ENCODE results near the gene ZKSCAN4.
A peak's percentile ranks its signal among the peaks of the same experiment; 100 is the strongest.

DNA sequence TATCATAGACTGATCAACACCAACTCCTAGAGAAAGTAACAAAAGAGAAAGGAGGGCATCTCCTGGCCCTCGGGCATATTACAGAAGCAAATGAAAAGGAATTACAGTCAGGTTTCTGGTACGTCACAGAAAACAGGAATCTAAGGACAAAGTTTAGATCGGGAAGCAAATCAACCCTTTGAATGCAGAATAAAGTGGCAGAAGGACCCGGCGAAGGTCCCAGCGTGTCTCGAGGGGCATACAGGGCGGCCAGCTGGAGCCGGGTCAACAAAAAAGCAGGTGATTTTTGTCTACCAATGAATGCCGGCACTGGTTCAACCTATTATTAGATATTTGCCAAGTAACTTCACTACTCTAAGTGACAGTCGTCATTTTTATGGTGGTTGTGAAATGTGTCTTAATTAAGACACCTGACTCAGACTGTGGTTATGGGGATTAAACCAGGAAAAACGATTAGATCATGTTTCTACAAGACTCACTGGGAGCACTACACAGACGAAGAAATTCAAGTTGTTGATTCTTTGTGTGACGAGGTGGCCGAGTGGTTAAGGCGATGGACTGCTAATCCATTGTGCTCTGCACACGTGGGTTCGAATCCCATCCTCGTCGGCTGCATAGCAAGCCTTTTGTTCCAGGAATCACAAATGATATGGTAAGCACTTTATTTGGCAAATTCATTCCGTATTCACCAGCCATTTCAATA is 39.4 kb downstream of the ZKSCAN4 start:
- TF ChIP-seq, protein P1, sequence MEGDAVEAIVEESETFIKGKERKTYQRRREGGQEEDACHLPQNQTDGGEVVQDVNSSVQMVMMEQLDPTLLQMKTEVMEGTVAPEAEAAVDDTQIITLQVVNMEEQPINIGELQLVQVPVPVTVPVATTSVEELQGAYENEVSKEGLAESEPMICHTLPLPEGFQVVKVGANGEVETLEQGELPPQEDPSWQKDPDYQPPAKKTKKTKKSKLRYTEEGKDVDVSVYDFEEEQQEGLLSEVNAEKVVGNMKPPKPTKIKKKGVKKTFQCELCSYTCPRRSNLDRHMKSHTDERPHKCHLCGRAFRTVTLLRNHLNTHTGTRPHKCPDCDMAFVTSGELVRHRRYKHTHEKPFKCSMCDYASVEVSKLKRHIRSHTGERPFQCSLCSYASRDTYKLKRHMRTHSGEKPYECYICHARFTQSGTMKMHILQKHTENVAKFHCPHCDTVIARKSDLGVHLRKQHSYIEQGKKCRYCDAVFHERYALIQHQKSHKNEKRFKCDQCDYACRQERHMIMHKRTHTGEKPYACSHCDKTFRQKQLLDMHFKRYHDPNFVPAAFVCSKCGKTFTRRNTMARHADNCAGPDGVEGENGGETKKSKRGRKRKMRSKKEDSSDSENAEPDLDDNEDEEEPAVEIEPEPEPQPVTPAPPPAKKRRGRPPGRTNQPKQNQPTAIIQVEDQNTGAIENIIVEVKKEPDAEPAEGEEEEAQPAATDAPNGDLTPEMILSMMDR (optimal IDR thresholded peaks at IDR 0.05 in 1 of 3, IDR thresholded peaks at IDR 0.05 in 1 of 3, conservative IDR thresholded peaks at IDR 0.05 in 1 of 3; ENCODE audit: extremely low read depth in 1 of 3, insufficient read depth in 2 of 3, low read length in 3 of 3) = peak in 1 of 3 experiments; percentile 36
- no peak for TF ChIP-seq EZH2 (IDR thresholded peaks at IDR 0.05; ENCODE audit: low read length)

Measured in keratinocyte (primary cell).